LNCaP clone FGC (cell line): ENCODE measurements around the gene IL1RAPL1.
A peak's percentile ranks its signal among the peaks of the same experiment; 100 is the strongest.

Experiments used
- DNase-seq: peaks from one replicate; pipeline ENCODE4 v3.0.0-alpha.2; 2011; ENCODE audit warnings: low read depth
- H3K4me3 ChIP-seq: 2 replicates; pipeline ENCODE4 v1.5.1; 2011; ENCODE audit warnings: mild to moderate bottlenecking, low read depth, low read length, control low read depth
- CTCF ChIP-seq: IDR thresholded peaks from 2 replicates; pipeline ENCODE4 v1.5.1; 2012; ENCODE audit warnings: mild to moderate bottlenecking; ENCODE audit not compliant: control insufficient read depth, insufficient read depth; ENCODE audit errors: extremely low read depth

The IL1RAPL1 gene

DNA sequence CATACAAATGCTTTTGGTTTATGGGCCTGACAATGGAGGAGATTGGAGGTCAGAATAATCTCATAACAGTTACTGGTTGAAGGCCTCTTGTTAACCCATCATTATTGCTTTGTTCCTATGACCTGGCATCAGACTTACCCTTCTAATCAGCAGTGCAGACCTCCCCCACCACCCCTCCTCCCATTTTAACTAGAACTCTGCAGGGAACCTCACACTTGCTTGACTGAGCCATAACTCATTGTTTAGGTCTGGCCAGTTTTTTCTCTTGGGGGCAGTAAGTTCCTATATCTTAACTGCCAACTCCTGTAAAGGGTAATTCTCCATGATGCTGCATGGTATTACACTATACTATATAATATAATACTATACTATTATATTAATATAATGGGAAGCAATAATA lies 609.3 kb downstream of the IL1RAPL1 start:
- DNase-seq, result no peak
- no peak for TF ChIP-seq CTCF
- H3K4me3 ChIP-seq, result no peak overlapping the region

GRCh38 chrX:29215251-29215650 lies 628.0 kb downstream of the IL1RAPL1 start:
- no peak for DNase-seq
- H3K4me3 ChIP-seq, result no peak overlapping the region
- TF ChIP-seq CTCF, result no peak

DNA sequence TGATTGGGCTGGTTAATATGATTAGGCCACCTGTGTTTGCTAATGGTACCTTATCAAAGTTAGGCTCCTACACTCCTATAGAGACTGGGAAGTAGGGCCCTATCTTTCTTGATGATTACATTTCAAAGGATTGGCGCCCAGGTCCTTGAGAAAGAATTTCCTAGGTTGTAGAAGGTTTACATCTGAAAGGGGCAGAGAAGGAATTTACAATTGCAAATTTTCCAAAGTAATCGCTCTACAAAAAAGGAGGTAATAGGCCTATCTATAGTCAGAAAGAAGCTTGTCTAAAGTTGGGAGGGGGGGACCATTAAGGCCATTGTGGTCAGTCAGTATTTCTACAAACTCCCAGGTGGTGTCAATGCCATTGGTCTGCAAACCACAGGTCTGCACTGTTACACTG lies 638.4 kb downstream of the IL1RAPL1 start:
- no peak for TF ChIP-seq CTCF
- no peak for DNase-seq
- H3K4me3 ChIP-seq, result no peak overlapping the region

- DNase-seq, result no peak
- no peak overlapping the region for H3K4me3 ChIP-seq
- no peak for TF ChIP-seq CTCF
These were observed 642.6 kb downstream of the IL1RAPL1 start for GRCh38 chrX:29229802-29230201.

DNA sequence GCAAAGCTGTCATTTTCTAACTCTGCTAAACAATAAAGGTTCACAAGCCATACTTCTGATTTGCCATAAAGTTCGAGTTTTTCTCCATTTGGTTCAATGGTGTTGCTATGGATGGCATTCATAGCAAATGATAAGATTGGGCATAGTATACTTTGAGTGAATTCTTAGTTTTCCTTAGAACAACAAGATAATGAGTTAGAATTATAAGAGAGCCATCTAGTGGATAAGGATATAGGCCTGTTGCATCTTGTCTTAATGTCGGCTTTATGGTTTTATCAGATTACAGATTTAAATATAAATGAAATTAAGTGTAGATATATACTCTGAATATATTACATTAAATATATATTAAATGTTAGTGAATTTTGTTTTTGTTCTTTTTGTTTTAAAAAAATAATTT lies 644.6 kb downstream of the IL1RAPL1 start:
- no peak for DNase-seq
- peak; percentile 25 for TF ChIP-seq CTCF
- no peak overlapping the region for H3K4me3 ChIP-seq

GRCh38 chrX:29233592-29234183 lies 646.4 kb downstream of the IL1RAPL1 start:
- no peak for DNase-seq

More at GRCh38 chrX:29233592-29234183, 646.4 kb downstream of the IL1RAPL1 start:
- no peak for TF ChIP-seq CTCF
- no peak overlapping the region for H3K4me3 ChIP-seq
